Activated CD8-positive, alpha-beta T cell treated with anti-CD3 and anti-CD28 coated beads, Interleukin-2, amount 10 ng/mL, durations not matched to agents 7 days and 5 days (primary cell): ENCODE measurements around the gene SLC2A9. TPM values are rescaled to one million over a fixed set of nuclear protein-coding genes. Genes with fewer than 3 reads are reported as not detected.
A peak's percentile ranks its signal among the peaks of the same experiment; 100 is the strongest.

Experiments
- ATAC-seq: fragments of 150-1000 bp; cut with Tn5 transposase; one replicate; pipeline ENCODE4 v1.10.0; 2021; ENCODE audit warnings: moderate library complexity
- CTCF ChIA-PET: fragments of 350-600 bp; sonication (Branson Sonifier 250); formaldehyde crosslinking; loops from one replicate; lab custom pipeline; 2021; ENCODE audit warnings: antibody characterized with exemption; lab: Charles Lee
- POLR2A ChIA-PET: fragments of 350-600 bp; sonication (Branson Sonifier 250); formaldehyde crosslinking; loops from one replicate; lab custom pipeline; 2021; ENCODE audit warnings: antibody characterized with exemption; lab: Charles Lee
- DNase-seq: peaks from one replicate; pipeline ENCODE4 v3.0.0-alpha.2; 2020
- H3K27ac Mint-ChIP-seq: one replicate; pipeline ENCODE4 v1.8.0; 2021; ENCODE audit warnings: mild to moderate bottlenecking, mixed read lengths
- H3K27me3 Mint-ChIP-seq: one replicate; pipeline ENCODE4 v1.8.0; 2021; ENCODE audit warnings: low read depth, mixed read lengths
- H3K36me3 Mint-ChIP-seq: one replicate; pipeline ENCODE4 v1.8.0; 2021; ENCODE audit warnings: low read depth, mixed read lengths
- H3K4me1 Mint-ChIP-seq: one replicate; pipeline ENCODE4 v1.8.0; 2021; ENCODE audit warnings: low read depth, mixed read lengths
- H3K4me3 Mint-ChIP-seq: one replicate; pipeline ENCODE4 v1.8.0; 2021; ENCODE audit warnings: mild to moderate bottlenecking, mixed read lengths
- H3K9me3 Mint-ChIP-seq: one replicate; pipeline ENCODE4 v1.8.0; 2022; ENCODE audit warnings: mixed read lengths; ENCODE audit not compliant: insufficient read depth
- total RNA-seq, 2 experiments: library from RNA; stranded (reverse); gene quantifications; one replicate each; pipeline ENCODE4 v1.2.3, GENCODE V29; 2021

Gene SLC2A9
- total RNA-seq: 1 to 10 TPM; 1.3 to 1.7 TPM

DNA sequence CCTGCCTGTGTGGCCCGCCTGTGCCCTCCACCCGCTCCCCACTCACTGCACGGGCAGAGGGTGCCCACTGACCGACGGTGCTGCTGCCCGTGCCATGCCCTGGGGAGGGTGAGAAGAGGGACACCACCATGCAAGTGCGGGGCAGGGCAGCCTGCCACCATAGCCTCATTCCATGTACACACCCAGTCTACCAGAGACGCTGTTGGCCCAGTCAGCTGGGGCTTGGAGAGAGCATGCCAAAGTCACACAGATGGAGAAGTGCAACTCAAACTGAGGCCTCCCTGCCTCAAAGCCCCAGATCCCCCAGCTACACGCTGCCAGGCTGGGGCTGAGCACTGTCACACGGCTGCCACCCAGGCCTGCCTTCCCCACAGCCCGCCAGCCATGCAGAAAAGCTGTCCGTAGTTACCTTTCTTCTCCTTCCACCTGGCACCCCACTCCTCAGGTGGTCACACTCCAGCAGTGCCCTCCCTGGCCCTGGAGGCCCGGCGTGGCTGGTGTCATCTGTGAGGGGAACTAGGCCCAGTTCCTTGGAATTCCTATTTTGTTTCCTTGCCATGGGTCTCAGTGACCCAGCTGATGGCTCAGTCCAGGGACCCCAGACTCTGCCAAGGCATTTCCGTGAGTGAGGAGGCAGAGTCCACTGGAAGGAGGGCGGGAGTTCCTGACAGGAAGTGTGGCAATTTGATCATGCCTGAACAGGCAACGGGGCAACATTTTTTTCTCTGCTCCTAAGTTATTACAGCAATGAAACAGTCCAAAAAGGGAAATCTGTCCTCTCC, at the start of gene SLC2A9:
TSS of gene SLC2A9 (minus strand) at position 627 of the 782 bp plus-strand sequence. CDS start at position 559, 68 bp downstream.
- ChIA-PET CTCF (no interaction called here), POLR2A (interaction anchor here (0.6 kb wide), 1 partner anchor 260 kb away, joined by 3 read pairs; no protein-coding TSS in a partner anchor)
- DNase-seq (no peak), ATAC-seq (no peak)
- no peak within 1 kb of the TSS for H3K27ac Mint-ChIP-seq
- peaks cover 6% of the 10 kb centered on the region for H3K27me3 Mint-ChIP-seq
- peaks cover 15% of the 10 kb centered on the region for H3K4me1 Mint-ChIP-seq
- H3K4me3 Mint-ChIP-seq: no peak within 1 kb of the TSS
- no peaks in the 10 kb centered on the region for H3K36me3 Mint-ChIP-seq
- H3K9me3 Mint-ChIP-seq: no peaks in the 10 kb centered on the region

- no peak for ATAC-seq
- no peak overlapping the region for H3K4me3 Mint-ChIP-seq
- H3K36me3 Mint-ChIP-seq: peaks cover 66% of the 10 kb centered on the region
- POLR2A ChIA-PET: no interaction called here
- no peaks in the 10 kb centered on the region for H3K9me3 Mint-ChIP-seq
- no peak for DNase-seq
- peak overlapping the region; percentile 63 for H3K27ac Mint-ChIP-seq
- CTCF ChIA-PET: interaction anchor here (0.7 kb wide), 1 partner anchor 226 kb away, joined by 3 read pairs; no protein-coding TSS in a partner anchor
- H3K27me3 Mint-ChIP-seq: no peaks in the 10 kb centered on the region
- no peaks in the 10 kb centered on the region for H3K4me1 Mint-ChIP-seq
Measured at GRCh38 chr4:10069075-10069642, 47.9 kb upstream of the SLC2A9 start.

DNA sequence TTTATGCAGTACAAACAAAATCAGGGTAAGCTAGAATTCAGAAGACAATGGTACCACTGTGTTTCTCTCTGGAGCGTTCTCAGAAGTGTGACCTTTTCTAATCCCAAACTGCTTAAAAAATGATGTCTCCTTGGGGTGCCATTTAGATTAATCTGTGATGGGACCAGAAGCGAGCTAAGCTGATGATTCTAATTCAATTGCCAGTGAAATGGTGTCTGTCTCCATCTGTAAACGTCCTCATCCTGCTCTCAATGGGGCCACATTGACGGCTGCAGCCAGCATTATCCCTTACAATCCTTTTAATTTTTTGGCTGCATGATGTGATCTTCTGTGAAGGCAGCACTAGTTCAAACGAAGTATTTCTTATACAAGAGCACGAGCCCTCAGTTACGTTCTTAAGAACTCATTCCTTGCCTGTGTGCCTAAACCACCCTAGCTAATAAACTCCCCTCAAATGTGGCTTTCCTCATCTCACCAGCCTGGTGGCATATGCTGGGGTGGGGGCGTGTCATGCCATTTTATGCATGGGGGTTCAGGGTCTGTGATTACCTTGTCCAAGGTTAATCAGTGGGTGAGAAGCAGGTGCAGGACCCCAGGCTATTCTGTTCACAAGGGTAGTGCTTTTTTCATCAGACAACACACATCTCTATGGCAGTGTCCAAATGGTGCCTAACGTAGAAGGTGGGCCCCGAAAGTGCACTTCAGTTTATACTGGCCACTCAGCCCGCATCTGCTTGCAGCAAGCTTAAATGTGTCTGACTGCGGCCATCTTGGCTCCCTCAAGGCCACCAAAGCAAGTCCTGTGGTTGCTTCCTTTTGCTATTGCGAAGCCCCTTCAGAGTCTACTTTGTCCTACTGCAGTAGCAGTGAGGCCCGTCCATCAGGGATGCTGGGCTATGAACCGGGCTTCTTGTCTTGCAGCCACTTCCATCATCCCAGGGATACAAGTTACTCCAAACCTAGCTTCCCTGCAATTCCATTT, 45.7 kb upstream of the SLC2A9 start:
- DNase-seq (no peak), ATAC-seq (no peak)
- POLR2A ChIA-PET: interaction anchor here (1.3 kb wide), 1 partner anchor 22 kb away, joined by 4 read pairs; no protein-coding TSS in a partner anchor
- H3K36me3 Mint-ChIP-seq: peaks cover 58% of the 10 kb centered on the region
- no peaks in the 10 kb centered on the region for H3K4me1 Mint-ChIP-seq
- H3K9me3 Mint-ChIP-seq: no peaks in the 10 kb centered on the region
- no peak overlapping the region for H3K27ac Mint-ChIP-seq
- no peaks in the 10 kb centered on the region for H3K27me3 Mint-ChIP-seq
- no peak overlapping the region for H3K4me3 Mint-ChIP-seq
- CTCF ChIA-PET: no interaction called here

GRCh38 chr4:10066206-10066605, 44.9 kb upstream of the SLC2A9 start:
- H3K4me1 Mint-ChIP-seq: no peaks in the 10 kb centered on the region
- no peak overlapping the region for H3K4me3 Mint-ChIP-seq
- peaks cover 58% of the 10 kb centered on the region for H3K36me3 Mint-ChIP-seq
- CTCF ChIA-PET: no interaction called here
- POLR2A ChIA-PET: no interaction called here
- H3K9me3 Mint-ChIP-seq: no peaks in the 10 kb centered on the region
- H3K27me3 Mint-ChIP-seq: no peaks in the 10 kb centered on the region
- peak overlapping the region; percentile 41 for H3K27ac Mint-ChIP-seq
- DNase-seq (no peak), ATAC-seq (no peak)

- ChIA-PET CTCF (interaction anchor here (1.4 kb wide), 1 partner anchor 49 kb away, joined by 3 read pairs; no protein-coding TSS in a partner anchor), POLR2A (no interaction called here)
- no peak for DNase-seq
- peaks cover 63% of the 10 kb centered on the region for H3K36me3 Mint-ChIP-seq
- H3K4me3 Mint-ChIP-seq: no peak overlapping the region
- peaks cover 6% of the 10 kb centered on the region for H3K9me3 Mint-ChIP-seq
- ATAC-seq: no peak
- H3K27ac Mint-ChIP-seq: peak overlapping the region; percentile 7
- H3K27me3 Mint-ChIP-seq: no peaks in the 10 kb centered on the region
- H3K4me1 Mint-ChIP-seq: no peaks in the 10 kb centered on the region
Measured at GRCh38 chr4:10063544-10064300, 42.4 kb upstream of the SLC2A9 start.

DNA sequence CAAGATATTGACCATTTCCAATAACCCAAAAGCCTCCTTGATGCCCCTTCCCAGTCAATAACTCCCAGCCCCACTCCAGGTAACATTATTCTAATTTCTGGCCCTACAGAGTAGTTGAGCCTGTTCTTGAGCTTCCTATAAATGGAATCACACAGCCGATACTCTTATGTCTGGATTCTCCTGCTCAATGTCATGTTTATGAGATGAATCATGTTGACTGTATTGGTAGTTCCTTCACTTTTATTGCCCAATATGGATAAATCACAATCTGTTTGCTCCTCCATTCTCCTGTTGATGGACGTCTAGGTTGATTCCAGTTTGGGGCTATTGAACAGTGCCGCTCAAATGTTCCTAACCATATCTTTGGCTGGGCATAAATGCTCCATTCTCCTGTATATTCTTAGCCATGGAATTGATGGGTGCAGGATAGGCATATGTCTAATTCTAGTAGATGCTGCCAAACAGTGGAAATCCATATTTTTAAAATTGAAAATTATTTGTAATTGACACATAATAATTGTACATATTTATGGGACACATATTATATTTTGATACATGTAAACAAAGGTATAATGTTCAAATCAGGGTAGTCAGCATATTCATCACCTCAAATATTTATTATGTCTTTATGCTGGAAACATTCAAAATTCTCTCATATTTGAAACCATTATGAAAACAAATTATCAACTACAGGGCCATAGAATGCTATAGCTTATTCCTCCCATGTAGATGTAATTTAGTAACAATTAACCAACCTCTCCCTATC, 40.5 kb upstream of the SLC2A9 start:
- H3K27me3 Mint-ChIP-seq: no peaks in the 10 kb centered on the region
- H3K4me1 Mint-ChIP-seq: no peaks in the 10 kb centered on the region
- H3K9me3 Mint-ChIP-seq: peaks cover 6% of the 10 kb centered on the region
- no peak for ATAC-seq
- POLR2A ChIA-PET: no interaction called here
- H3K4me3 Mint-ChIP-seq: no peak overlapping the region
- H3K27ac Mint-ChIP-seq: no peak overlapping the region
- peaks cover 61% of the 10 kb centered on the region for H3K36me3 Mint-ChIP-seq
- DNase-seq: no peak
- CTCF ChIA-PET: no interaction called here

GRCh38 chr4:10058371-10058770, 37.1 kb upstream of the SLC2A9 start:
- ATAC-seq (no peak), DNase-seq (no peak)
- peaks cover 6% of the 10 kb centered on the region for H3K9me3 Mint-ChIP-seq
- POLR2A ChIA-PET: no interaction called here
- H3K4me3 Mint-ChIP-seq: no peak overlapping the region
- no peaks in the 10 kb centered on the region for H3K27me3 Mint-ChIP-seq
- CTCF ChIA-PET: no interaction called here
- peaks cover 43% of the 10 kb centered on the region for H3K36me3 Mint-ChIP-seq
- H3K4me1 Mint-ChIP-seq: no peaks in the 10 kb centered on the region
- no peak overlapping the region for H3K27ac Mint-ChIP-seq

DNA sequence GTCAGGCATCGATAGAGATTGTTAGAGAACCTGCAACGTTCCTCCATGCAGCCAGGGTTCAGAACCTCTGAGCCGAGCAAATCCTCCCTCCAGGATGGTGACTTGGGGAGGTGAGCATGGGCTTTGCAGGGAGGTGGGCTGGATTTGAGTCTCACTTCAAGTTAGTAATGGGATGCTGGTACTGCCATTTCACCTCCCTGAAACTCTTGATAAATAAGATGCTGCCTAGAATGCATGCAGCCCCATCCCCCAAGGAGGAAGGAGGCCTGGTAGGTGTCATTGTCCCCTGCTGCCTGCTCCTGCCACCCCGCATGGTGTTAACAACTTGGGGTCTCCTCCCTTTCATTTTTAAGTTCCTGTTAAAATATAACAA, 35.7 kb upstream of the SLC2A9 start:
- H3K4me1 Mint-ChIP-seq: no peaks in the 10 kb centered on the region
- H3K36me3 Mint-ChIP-seq: peaks cover 38% of the 10 kb centered on the region
- ATAC-seq (no peak), DNase-seq (no peak)
- POLR2A ChIA-PET: no interaction called here
- H3K9me3 Mint-ChIP-seq: peaks cover 6% of the 10 kb centered on the region
- CTCF ChIA-PET: no interaction called here
- no peak overlapping the region for H3K27ac Mint-ChIP-seq
- no peaks in the 10 kb centered on the region for H3K27me3 Mint-ChIP-seq
- no peak overlapping the region for H3K4me3 Mint-ChIP-seq

DNA sequence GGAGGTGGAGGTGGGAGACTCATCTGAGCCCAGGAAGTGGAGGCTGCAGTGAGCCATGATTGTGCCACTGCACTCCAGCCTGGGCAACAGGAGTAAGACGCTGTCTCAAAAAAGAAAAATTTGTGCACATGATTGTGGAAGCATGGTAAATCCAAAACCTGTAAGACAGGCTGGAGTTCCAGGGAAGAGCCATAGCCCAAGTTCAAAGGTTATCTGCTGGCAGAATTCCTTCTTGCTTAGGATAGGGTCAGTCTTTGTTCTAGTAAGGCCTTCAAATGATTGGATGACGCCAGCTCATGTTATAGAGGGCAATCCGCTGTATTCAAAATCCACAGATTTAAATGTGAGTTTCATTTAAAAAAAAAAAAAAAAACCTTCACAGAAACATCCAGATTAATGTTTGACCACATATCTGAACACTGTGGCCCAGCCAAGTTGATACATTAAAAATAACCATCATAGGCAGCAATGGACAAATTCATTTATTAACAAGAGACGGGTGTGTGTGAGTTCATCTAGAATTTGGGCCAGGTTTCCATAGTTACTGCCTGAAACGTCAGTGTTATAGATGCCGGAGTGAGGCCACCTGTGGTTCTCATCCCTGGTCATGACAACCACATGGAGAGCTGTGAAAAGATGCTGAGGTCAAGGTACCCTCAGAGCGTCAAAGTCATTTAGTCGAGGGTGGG, 35.2 kb upstream of the SLC2A9 start:
- H3K9me3 Mint-ChIP-seq: peaks cover 6% of the 10 kb centered on the region
- H3K27ac Mint-ChIP-seq: no peak overlapping the region
- ATAC-seq (no peak), DNase-seq (no peak)
- H3K4me3 Mint-ChIP-seq: no peak overlapping the region
- ChIA-PET CTCF (no interaction called here), POLR2A (no interaction called here)
- peaks cover 35% of the 10 kb centered on the region for H3K36me3 Mint-ChIP-seq
- no peaks in the 10 kb centered on the region for H3K27me3 Mint-ChIP-seq
- H3K4me1 Mint-ChIP-seq: no peaks in the 10 kb centered on the region

GRCh38 chr4:10055871-10056270, 34.6 kb upstream of the SLC2A9 start:
- no peaks in the 10 kb centered on the region for H3K27me3 Mint-ChIP-seq
- no peak overlapping the region for H3K27ac Mint-ChIP-seq
- ATAC-seq (no peak), DNase-seq (no peak)
- H3K4me3 Mint-ChIP-seq: no peak overlapping the region
- peaks cover 31% of the 10 kb centered on the region for H3K36me3 Mint-ChIP-seq
- ChIA-PET CTCF (no interaction called here), POLR2A (no interaction called here)
- H3K4me1 Mint-ChIP-seq: no peaks in the 10 kb centered on the region
- peaks cover 6% of the 10 kb centered on the region for H3K9me3 Mint-ChIP-seq
